Thyroid gland (tissue), 4 donors: Measurements from ENCODE around the gene ZNF691.

ENCODE experiments used
- POLR2A ChIP-seq, 2 donors: fragments of 450-650 bp; IDR thresholded peaks; one replicate each; pipeline ENCODE4 v1.6.1; 2017; ENCODE audit warnings: antibody characterized with exemption in 2 of 2, mild to moderate bottlenecking in 2 of 2, moderate library complexity in 1 of 2
- TF ChIP-seq, protein P1 (sequence below), 6 experiments: fragments of 200-600 bp in 3 of 6; fragments of 450-650 bp in 3 of 6; sonication (generic) in 3 of 6; IDR thresholded peaks; one replicate each; pipeline ENCODE4 v1.5.1; 2016 to 2019; ENCODE audit warnings: antibody characterized with exemption in 6 of 6, mild to moderate bottlenecking in 2 of 6, inconsistent platforms in 1 of 6, moderate library complexity in 1 of 6

DNA sequence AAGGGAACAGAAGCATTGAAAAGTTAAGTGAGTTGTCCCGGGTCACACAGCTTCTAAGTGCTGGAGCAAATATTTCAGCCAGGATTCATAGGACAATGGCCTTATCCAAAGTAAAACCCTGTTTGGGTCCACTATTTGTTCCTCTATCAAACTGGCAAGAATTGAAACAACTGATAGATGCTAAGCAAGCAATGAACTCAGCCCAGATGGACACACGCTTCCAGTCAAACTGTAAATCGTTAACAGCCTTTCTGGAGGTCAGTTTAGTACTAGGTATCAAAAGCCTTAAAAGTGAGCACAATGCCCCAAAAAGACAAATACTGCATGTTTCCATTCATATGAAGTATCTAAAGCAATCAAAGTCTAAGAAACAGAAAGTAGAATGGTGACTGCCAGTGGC is 28.4 kb upstream of the ZNF691 start:
- TF ChIP-seq, protein P1, sequence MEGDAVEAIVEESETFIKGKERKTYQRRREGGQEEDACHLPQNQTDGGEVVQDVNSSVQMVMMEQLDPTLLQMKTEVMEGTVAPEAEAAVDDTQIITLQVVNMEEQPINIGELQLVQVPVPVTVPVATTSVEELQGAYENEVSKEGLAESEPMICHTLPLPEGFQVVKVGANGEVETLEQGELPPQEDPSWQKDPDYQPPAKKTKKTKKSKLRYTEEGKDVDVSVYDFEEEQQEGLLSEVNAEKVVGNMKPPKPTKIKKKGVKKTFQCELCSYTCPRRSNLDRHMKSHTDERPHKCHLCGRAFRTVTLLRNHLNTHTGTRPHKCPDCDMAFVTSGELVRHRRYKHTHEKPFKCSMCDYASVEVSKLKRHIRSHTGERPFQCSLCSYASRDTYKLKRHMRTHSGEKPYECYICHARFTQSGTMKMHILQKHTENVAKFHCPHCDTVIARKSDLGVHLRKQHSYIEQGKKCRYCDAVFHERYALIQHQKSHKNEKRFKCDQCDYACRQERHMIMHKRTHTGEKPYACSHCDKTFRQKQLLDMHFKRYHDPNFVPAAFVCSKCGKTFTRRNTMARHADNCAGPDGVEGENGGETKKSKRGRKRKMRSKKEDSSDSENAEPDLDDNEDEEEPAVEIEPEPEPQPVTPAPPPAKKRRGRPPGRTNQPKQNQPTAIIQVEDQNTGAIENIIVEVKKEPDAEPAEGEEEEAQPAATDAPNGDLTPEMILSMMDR (IDR thresholded peaks at IDR 0.05): no peak
- no peak for TF ChIP-seq POLR2A (IDR thresholded peaks at IDR 0.05)
